Body of pancreas (tissue), 4 donors: Measurements from ENCODE around the gene PIP4K2C.

Source experiments
- CTCF ChIP-seq, 7 experiments: fragments of 450-650 bp in 4 of 7; fragments of 200-600 bp in 3 of 7; sonication (generic) in 3 of 7; IDR thresholded peaks; one replicate each; pipeline ENCODE4 v1.5.1; 2016 to 2019; ENCODE audit warnings: antibody characterized with exemption in 7 of 7
- POLR2A ChIP-seq, 3 donors: fragments of 450-650 bp; IDR thresholded peaks; one replicate each; pipeline ENCODE4 v1.6.1; 2016; ENCODE audit warnings: antibody characterized with exemption in 3 of 3, mild to moderate bottlenecking in 2 of 3

DNA sequence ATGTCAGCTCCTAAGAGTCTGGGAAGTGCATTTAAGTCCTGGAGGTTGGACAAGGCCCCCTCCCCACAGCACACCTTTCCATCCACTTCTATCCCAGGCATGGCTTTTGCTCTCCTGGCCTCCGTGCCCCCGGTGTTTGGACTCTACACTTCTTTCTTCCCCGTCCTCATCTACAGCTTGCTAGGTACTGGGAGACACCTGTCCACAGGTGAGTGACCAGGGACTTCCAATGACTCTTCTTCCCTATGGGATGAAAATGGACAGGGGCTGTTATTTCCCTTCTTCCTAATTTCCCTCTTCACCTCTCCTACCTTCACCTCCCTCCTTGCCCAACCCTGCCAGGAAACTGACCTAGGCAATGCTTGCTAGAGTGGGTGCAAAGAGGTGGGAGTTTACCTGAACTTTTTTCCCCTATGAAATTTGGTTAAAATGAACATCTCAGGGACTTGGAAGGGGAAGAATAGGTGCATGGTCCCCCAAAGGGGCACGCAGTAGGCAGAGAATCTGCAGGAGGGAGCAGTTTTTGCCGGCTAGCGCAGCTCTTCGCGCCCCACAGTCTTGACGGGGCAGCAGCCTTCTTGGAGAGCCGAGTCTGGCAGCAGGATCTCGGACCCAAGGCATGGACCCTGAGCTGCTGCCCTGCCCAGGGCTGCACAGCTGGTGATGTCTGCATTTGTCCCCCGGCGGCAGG is 29.4 kb downstream of the PIP4K2C start:
- TF ChIP-seq POLR2A (IDR thresholded peaks at IDR 0.05) (no peak), CTCF (IDR thresholded peaks at IDR 0.05) (no peak)
